Small intestine (tissue), 7 donors: ENCODE measurements around the gene UNC79. TPM values are rescaled to one million over a fixed set of nuclear protein-coding genes. Genes with fewer than 3 reads are reported as not detected.
"Not testable (repeated sequence)": the region's sequence is repeated elsewhere in the genome, so short reads cannot be mapped to it uniquely, and the experiment has no call there.

Experiments used
- DNase-seq, 2 donors: peaks; one replicate each; pipeline versions ENCODE4 v3.0.0 to v3.0.0-alpha.2; 2013
- FAIRE-seq: peaks from 2 replicates; lab custom pipeline; 2012; peaks lifted over from hg19 to GRCh38; lab: Jason Lieb, UNC
- H3K27ac ChIP-seq, 3 donors: one replicate each; pipeline ENCODE4 v1.5.1; 2013; ENCODE audit warnings: low read length in 2 of 3, mild to moderate bottlenecking in 2 of 3, control low read depth in 1 of 3, inconsistent platforms in 1 of 3, low read depth in 1 of 3, moderate library complexity in 1 of 3
- H3K27me3 ChIP-seq, 3 donors: one replicate each; pipeline ENCODE4 v1.6.1; 2013; ENCODE audit warnings: low read length in 3 of 3, inconsistent platforms in 1 of 3; ENCODE audit not compliant: control insufficient read depth in 3 of 3, insufficient read depth in 3 of 3
- H3K36me3 ChIP-seq, 3 donors: one replicate each; pipeline ENCODE4 v1.6.1; 2013; ENCODE audit warnings: low read length in 3 of 3, inconsistent platforms in 1 of 3, low read depth in 1 of 3, mild to moderate bottlenecking in 1 of 3, moderate library complexity in 1 of 3; ENCODE audit not compliant: control insufficient read depth in 3 of 3, insufficient read depth in 2 of 3
- H3K4me1 ChIP-seq, 3 donors: one replicate each; pipeline ENCODE4 v1.6.1; 2013; ENCODE audit warnings: low read length in 2 of 3, inconsistent platforms in 1 of 3, low read depth in 1 of 3, mild to moderate bottlenecking in 1 of 3, moderate library complexity in 1 of 3; ENCODE audit not compliant: control insufficient read depth in 3 of 3, insufficient read depth in 2 of 3
- H3K4me3 ChIP-seq, 3 donors: one replicate each; pipeline ENCODE4 v1.5.1; 2013; ENCODE audit warnings: low read length in 3 of 3, control low read depth in 1 of 3, inconsistent platforms in 1 of 3, low read depth in 1 of 3, mild to moderate bottlenecking in 1 of 3, moderate library complexity in 1 of 3
- H3K9me3 ChIP-seq, 2 donors: one replicate each; pipeline ENCODE4 v1.6.1; 2013; ENCODE audit warnings: low read depth in 1 of 2, low read length in 1 of 2; ENCODE audit not compliant: control insufficient read depth in 2 of 2, insufficient read depth in 1 of 2
- WGBS, 3 donors: extraction: QIAGEN DNeasy Blood & Tissue Kit; methylation state at CpG; one replicate each; pipeline ENCODE4 v1.1.7; 2013; 5-methylcytosine and 5-hydroxymethylcytosine counted together
- polyA plus RNA-seq, 4 donors: library from polyadenylated mRNA; stranded (reverse) in 3 of 4; unstranded in 1 of 4; fragments of 200-250 nt in 3 of 4; fragments of 120-200 nt in 1 of 4; gene quantifications; one replicate each; pipeline versions ENCODE4 v1.2.1 to v1.2.3, GENCODE V29; 2013
- donor health status: healthy with polysubstance abuse.
- donor health status: control.
- donor health status: control.
- donor health status: Bipolar disorder and iron deficiency.
- donor health status: healthy.

Gene UNC79
- polyA plus RNA-seq, 4 donors, result 0.18 to 0.41 TPM; not detected in 2

GRCh38 chr14:93496856-93497741, 66.4 kb downstream of the UNC79 start:
- Histone ChIP-seq H3K4me3 (no peak overlapping the region), H3K9me3 (no peaks in the 10 kb centered on the region), H3K4me1 (no peaks in the 10 kb centered on the region), H3K27ac (no peak overlapping the region), H3K27me3 (no peaks in the 10 kb centered on the region), H3K36me3 (no peaks in the 10 kb centered on the region)
- FAIRE-seq (no peak), DNase-seq (no peak)
- 62 to 73% (median 63%) methylated on average over 3 of the region's 3 CpGs for WGBS, 3 donors

- Histone ChIP-seq H3K27ac (no peak overlapping the region), H3K4me1 (no peaks in the 10 kb centered on the region), H3K9me3 (no peaks in the 10 kb centered on the region), H3K4me3 (no peak overlapping the region), H3K36me3 (no peaks in the 10 kb centered on the region), H3K27me3 (no peaks in the 10 kb centered on the region)
- FAIRE-seq (no peak), DNase-seq (no peak)
- WGBS, 3 donors, result 40 to 76% (median 58%) methylated on average over 1 of the region's 1 CpG
These were observed 79.3 kb downstream of the UNC79 start for GRCh38 chr14:93510056-93510455.

GRCh38 chr14:93511001-93511400, 80.3 kb downstream of the UNC79 start:
- Histone ChIP-seq H3K36me3 (no peaks in the 10 kb centered on the region), H3K27me3 (no peaks in the 10 kb centered on the region), H3K4me1 (no peaks in the 10 kb centered on the region), H3K9me3 (no peaks in the 10 kb centered on the region), H3K27ac (no peak overlapping the region), H3K4me3 (no peak overlapping the region)
- DNase-seq (no peak), FAIRE-seq (no peak)
- WGBS, 3 donors, result 81 to 94% (median 84%) methylated on average over 5 of the region's 5 CpGs

GRCh38 chr14:93520053-93520607, 89.4 kb downstream of the UNC79 start:
- DNase-seq, result no peak
- WGBS, 3 donors, result 88 to 99% (median 95%) methylated on average over 3 of the region's 3 CpGs
- Histone ChIP-seq H3K4me1 (no peaks in the 10 kb centered on the region), H3K27me3 (no peaks in the 10 kb centered on the region), H3K9me3 (peaks cover 0 to 5% of the 10 kb centered on the region in 2 donors), H3K4me3 (no peak overlapping the region), H3K36me3 (no peaks in the 10 kb centered on the region), H3K27ac (no peak overlapping the region)
- no peak for FAIRE-seq

GRCh38 chr14:93522221-93522620, 91.5 kb downstream of the UNC79 start:
- no peak for FAIRE-seq

GRCh38 chr14:93525216-93525615, 94.5 kb downstream of the UNC79 start:
- H3K27me3 ChIP-seq, H3K4me1 ChIP-seq, H3K9me3 ChIP-seq, H3K27ac ChIP-seq, H3K4me3 ChIP-seq, H3K36me3 ChIP-seq, FAIRE-seq, DNase-seq: not testable (repeated sequence)
- 68 to 82% (median 82%) methylated on average over 5 of the region's 5 CpGs for WGBS, 3 donors

More at GRCh38 chr14:93522221-93522620, 91.5 kb downstream of the UNC79 start:
- no peak overlapping the region for H3K4me3 ChIP-seq
- H3K4me1 ChIP-seq, result no peaks in the 10 kb centered on the region
- no peak for DNase-seq
- peaks cover 0 to 5% of the 10 kb centered on the region in 2 donors for H3K9me3 ChIP-seq
- H3K27me3 ChIP-seq, result no peaks in the 10 kb centered on the region
- no peak overlapping the region for H3K27ac ChIP-seq
- H3K36me3 ChIP-seq, result no peaks in the 10 kb centered on the region

GRCh38 chr14:93525696-93526451, 95.1 kb downstream of the UNC79 start:
- Histone ChIP-seq H3K27ac (no peak overlapping the region), H3K9me3 (peaks cover 0 to 5% of the 10 kb centered on the region in 2 donors), H3K27me3 (no peaks in the 10 kb centered on the region), H3K36me3 (no peaks in the 10 kb centered on the region), H3K4me3 (no peak overlapping the region), H3K4me1 (no peaks in the 10 kb centered on the region)
- DNase-seq (no peak), FAIRE-seq (no peak)
- WGBS, 3 donors, result 96 to 97% (median 96%) methylated on average over 2 of the region's 2 CpGs

GRCh38 chr14:93527203-93527607, 96.5 kb downstream of the UNC79 start:
- whole genome bisulfite sequencing, 3 donors, result 60 to 81% (median 62%) methylated on average over 4 of the region's 4 CpGs
- Histone ChIP-seq H3K27ac (no peak overlapping the region), H3K9me3 (no peaks in the 10 kb centered on the region), H3K27me3 (no peaks in the 10 kb centered on the region), H3K4me1 (no peaks in the 10 kb centered on the region), H3K36me3 (no peaks in the 10 kb centered on the region), H3K4me3 (no peak overlapping the region)
- no peak for DNase-seq
- FAIRE-seq, result no peak
